ENCODE data around the gene ATP1B1.

Gene ATP1B1

DNA sequence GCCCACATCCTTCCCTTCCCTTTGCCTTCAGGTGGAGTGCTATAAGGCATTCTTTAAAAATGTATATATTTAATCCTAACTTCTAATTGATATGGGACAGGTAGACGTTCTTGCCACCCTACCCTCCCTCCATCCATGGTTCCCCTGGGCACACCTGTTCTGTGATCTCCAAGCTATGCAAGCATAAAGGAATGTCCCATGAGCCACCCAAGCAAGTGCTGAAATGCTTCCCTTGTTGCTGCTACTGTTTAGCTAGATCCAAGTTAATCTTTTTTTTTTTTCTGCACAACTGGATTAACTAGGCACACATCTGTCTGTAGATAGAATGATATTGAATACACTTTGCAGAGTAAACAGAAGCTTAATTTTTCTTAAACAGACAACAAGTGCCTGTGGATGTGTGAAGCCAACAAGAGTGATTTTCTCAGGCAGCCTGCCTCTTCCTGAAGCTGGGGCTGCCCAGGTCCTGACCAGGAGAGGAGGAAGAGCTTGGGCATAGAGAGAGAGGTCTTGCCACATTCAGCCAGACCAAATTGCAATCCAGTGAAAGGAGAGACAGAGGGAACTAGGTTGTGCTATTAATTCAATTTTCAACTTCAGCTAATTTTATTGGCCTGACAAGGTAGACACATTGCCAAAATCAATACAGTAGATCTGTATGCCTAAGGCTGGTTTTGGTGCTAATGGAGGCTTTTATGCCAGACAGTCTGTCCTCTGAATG, 28.2 kb upstream of the ATP1B1 start:
- Histone ChIP-seq H3K27me3 (ENCODE audit: control insufficient read depth, insufficient read depth, low read length) (no peaks in the 10 kb centered on the region), H3K9me3 (ENCODE audit: control insufficient read depth, insufficient read depth, low read length) (no peaks in the 10 kb centered on the region), H3K9ac (ENCODE audit: low read depth, low read length) (no peak overlapping the region), H3K36me3 (ENCODE audit: control insufficient read depth, insufficient read depth, low read length) (no peaks in the 10 kb centered on the region), H3K4me3 (ENCODE audit: low read depth, low read length) (no peak overlapping the region), H3K27ac (ENCODE audit: low read depth, low read length) (no peak overlapping the region), H3K4me1 (ENCODE audit: control insufficient read depth, insufficient read depth, low read length) (peaks cover 11% of the 10 kb centered on the region; the same call in 1 of the 2 replicates)

DNA sequence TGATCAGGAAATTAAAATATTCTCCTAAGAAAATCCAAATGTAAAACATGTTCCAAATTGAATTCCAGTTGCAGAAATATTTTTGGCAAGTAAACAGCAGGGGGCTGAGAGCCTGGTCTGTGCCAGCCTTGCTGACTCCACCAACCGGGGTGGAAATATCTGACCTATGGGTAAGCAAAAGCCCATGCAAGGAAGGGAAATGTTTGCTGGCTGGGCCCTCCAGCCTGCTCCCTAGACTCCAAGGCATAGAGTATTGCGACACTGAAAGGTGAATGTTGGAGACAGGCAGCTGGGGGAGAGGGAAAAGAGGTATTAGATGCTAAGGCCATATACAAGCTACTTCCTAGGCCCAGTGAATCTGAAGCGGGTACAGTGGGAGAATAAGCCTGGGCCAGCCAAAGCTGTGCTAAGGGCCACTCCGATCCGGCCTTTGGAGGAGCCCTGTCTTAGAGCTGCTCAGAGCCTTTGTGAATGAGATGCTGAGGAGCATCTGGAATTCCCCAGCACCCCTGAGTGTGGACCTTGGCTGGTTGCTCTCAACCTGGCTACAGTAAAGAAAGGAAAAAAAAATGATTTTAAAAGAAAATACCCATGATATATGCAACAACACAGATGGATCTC, 24.9 kb upstream of the ATP1B1 start:
- H3K27ac ChIP-seq (ENCODE audit: low read depth, low read length), result no peak overlapping the region
- H3K4me1 ChIP-seq (ENCODE audit: control insufficient read depth, insufficient read depth, low read length), result peaks cover 11% of the 10 kb centered on the region; the same call in 1 of the 2 replicates
- H3K4me3 ChIP-seq (ENCODE audit: low read depth, low read length), result no peak overlapping the region
- no peaks in the 10 kb centered on the region for H3K9me3 ChIP-seq (ENCODE audit: control insufficient read depth, insufficient read depth, low read length)
- no peak overlapping the region for H3K9ac ChIP-seq (ENCODE audit: low read depth, low read length)
- H3K27me3 ChIP-seq (ENCODE audit: control insufficient read depth, insufficient read depth, low read length), result no peaks in the 10 kb centered on the region
- H3K36me3 ChIP-seq (ENCODE audit: control insufficient read depth, insufficient read depth, low read length), result no peaks in the 10 kb centered on the region

DNA sequence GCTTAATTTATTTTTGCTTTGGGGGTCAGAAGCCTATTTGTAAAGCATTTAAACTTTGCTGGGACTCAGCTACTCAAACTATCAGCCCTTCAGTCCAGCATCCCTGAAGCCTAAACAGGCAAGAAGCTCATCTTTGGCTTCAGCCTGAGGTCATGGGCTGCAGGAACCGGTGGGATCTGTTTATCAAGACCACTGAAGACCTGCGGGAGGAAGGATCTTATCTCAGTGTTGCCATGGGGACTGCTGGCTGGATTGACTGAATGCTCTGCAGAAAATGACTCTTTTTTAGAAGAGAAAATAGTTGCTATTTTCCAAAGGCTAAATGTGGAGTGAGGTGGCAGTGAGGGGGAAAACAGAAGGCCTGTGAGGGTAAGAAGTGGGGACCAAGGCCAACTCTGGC, 20.6 kb upstream of the ATP1B1 start:
- no peaks in the 10 kb centered on the region for H3K9me3 ChIP-seq (ENCODE audit: control insufficient read depth, insufficient read depth, low read length)
- no peaks in the 10 kb centered on the region for H3K27me3 ChIP-seq (ENCODE audit: control insufficient read depth, insufficient read depth, low read length)
- no peak overlapping the region for H3K27ac ChIP-seq (ENCODE audit: low read depth, low read length)
- H3K4me3 ChIP-seq (ENCODE audit: low read depth, low read length), result no peak overlapping the region
- no peaks in the 10 kb centered on the region for H3K36me3 ChIP-seq (ENCODE audit: control insufficient read depth, insufficient read depth, low read length)
- H3K9ac ChIP-seq (ENCODE audit: low read depth, low read length), result no peak overlapping the region
- peaks cover 8% of the 10 kb centered on the region for H3K4me1 ChIP-seq (ENCODE audit: control insufficient read depth, insufficient read depth, low read length)

DNA sequence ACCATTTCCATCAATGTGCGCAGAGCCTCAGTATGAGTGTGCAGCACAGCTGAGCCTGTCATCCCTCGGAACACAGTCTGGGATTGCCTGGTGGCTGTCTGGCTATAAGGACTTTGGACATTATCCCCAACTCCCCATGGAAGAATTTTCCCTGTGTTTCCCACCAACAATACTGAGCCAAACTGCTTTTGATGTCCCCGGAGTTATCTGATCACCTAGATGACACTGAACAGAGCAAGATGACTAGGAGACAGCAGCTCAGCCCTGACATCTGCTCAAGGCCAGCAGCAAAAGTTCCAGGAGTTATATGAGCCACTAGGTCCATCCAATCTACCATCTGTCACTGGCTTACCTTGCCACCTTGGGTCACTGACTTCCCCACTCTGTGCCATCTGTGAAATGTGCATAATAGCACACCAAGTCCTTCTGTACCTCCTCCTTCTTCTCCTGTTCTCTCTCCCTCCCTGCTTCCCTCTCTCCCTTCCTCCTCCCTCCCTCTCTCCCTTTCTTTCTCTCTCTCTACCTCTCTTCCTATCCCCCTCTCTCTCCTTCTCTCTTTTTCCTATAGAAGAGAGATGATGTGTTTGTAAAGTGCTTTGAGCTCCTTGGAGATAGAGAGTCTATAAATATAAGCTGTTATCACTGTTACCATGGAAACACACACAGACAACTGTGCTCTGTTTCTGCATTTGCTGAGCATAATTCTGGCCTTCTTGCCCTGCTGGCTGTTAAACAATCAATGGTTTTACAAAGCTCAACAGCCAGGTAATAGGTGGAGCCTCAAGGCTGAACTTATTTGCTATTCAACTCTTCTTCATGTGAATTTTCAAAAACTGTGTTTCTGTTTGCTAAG, 19.7 kb upstream of the ATP1B1 start:
- no peaks in the 10 kb centered on the region for H3K27me3 ChIP-seq (ENCODE audit: control insufficient read depth, insufficient read depth, low read length)
- H3K9ac ChIP-seq (ENCODE audit: low read depth, low read length), result no peak overlapping the region
- no peaks in the 10 kb centered on the region for H3K9me3 ChIP-seq (ENCODE audit: control insufficient read depth, insufficient read depth, low read length)
- H3K4me3 ChIP-seq (ENCODE audit: low read depth, low read length), result no peak overlapping the region
- no peak overlapping the region for H3K27ac ChIP-seq (ENCODE audit: low read depth, low read length)
- peaks cover 8% of the 10 kb centered on the region for H3K4me1 ChIP-seq (ENCODE audit: control insufficient read depth, insufficient read depth, low read length)
- no peaks in the 10 kb centered on the region for H3K36me3 ChIP-seq (ENCODE audit: control insufficient read depth, insufficient read depth, low read length)

DNA sequence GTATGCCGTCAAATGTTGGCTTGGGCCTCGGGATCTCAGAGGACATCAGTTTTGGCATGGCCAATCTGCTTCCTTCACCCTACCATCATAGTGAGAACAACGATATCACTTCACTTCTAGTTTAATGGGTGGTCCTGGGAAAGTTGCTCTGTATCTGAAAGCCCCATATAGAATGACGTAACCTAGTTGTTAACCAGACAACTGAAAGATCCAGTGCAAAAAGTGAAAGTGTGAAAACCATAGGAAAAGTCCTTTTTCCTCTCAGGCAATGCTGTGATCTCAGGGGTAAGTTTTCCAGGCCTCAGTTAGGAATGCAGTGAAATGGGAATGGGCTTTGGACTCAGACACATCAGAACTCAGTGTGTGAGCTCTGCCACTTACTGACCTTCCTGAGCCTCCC, 18.6 kb upstream of the ATP1B1 start:
- peaks cover 8% of the 10 kb centered on the region for H3K4me1 ChIP-seq (ENCODE audit: control insufficient read depth, insufficient read depth, low read length)
- no peak overlapping the region for H3K9ac ChIP-seq (ENCODE audit: low read depth, low read length)
- no peaks in the 10 kb centered on the region for H3K27me3 ChIP-seq (ENCODE audit: control insufficient read depth, insufficient read depth, low read length)
- no peak overlapping the region for H3K4me3 ChIP-seq (ENCODE audit: low read depth, low read length)
- H3K36me3 ChIP-seq (ENCODE audit: control insufficient read depth, insufficient read depth, low read length), result no peaks in the 10 kb centered on the region
- H3K27ac ChIP-seq (ENCODE audit: low read depth, low read length), result no peak overlapping the region
- H3K9me3 ChIP-seq (ENCODE audit: control insufficient read depth, insufficient read depth, low read length), result no peaks in the 10 kb centered on the region

DNA sequence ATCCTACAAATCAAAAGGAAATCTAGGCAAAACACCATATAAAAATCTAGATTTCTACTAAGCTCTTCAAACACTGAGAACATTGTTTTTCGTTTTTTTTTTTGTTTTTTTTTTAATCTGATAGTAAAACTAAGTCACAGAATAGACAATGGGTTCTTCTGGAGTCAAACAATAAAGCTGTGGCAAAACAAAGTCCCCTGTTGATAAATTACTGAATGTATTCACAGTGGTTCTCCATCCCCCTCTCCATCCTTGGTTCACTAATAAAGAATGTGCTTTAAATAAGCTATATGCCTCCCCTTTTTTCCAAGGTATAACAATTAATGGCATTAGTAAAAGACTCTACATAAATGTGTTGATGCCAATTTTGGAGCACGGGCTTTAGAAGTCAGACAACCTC, 16.7 kb upstream of the ATP1B1 start:
- no peak overlapping the region for H3K4me3 ChIP-seq (ENCODE audit: low read depth, low read length)
- H3K9me3 ChIP-seq (ENCODE audit: control insufficient read depth, insufficient read depth, low read length), result no peaks in the 10 kb centered on the region
- H3K36me3 ChIP-seq (ENCODE audit: control insufficient read depth, insufficient read depth, low read length), result no peaks in the 10 kb centered on the region
- no peaks in the 10 kb centered on the region for H3K27me3 ChIP-seq (ENCODE audit: control insufficient read depth, insufficient read depth, low read length)
- no peak overlapping the region for H3K9ac ChIP-seq (ENCODE audit: low read depth, low read length)
- H3K4me1 ChIP-seq (ENCODE audit: control insufficient read depth, insufficient read depth, low read length), result peaks cover 8% of the 10 kb centered on the region
- no peak overlapping the region for H3K27ac ChIP-seq (ENCODE audit: low read depth, low read length)

DNA sequence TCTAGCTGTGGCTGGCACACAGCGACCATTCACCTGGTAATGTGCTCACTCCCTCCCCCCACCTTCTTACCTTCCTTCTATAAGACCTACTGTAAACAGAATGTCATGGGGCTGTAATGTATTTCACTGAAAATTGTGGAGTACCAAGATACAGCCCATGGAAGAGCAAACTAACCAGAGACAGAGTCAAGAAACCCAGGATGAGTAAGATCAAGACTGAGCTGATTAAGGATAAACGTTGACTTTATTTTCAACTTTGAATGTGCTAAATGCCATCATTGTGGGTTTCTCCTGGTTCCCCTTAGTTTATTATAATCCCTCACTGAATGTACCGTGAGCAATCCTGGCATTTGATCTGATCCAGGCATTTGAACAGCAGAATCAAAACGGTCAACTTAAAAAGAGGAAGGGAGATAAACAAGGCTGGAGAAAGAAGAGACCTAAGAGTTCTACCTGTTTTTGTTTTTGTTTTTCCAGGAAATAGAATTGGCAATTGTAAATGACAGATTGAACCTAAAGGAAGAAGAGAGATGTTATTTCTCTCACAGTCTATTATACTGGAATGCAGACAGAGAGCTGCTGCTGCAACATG, 16.1 kb upstream of the ATP1B1 start:
- no peaks in the 10 kb centered on the region for H3K9me3 ChIP-seq (ENCODE audit: control insufficient read depth, insufficient read depth, low read length)
- H3K4me1 ChIP-seq (ENCODE audit: control insufficient read depth, insufficient read depth, low read length), result peaks cover 8% of the 10 kb centered on the region
- no peak overlapping the region for H3K4me3 ChIP-seq (ENCODE audit: low read depth, low read length)
- H3K27me3 ChIP-seq (ENCODE audit: control insufficient read depth, insufficient read depth, low read length), result no peaks in the 10 kb centered on the region
- no peaks in the 10 kb centered on the region for H3K36me3 ChIP-seq (ENCODE audit: control insufficient read depth, insufficient read depth, low read length)
- no peak overlapping the region for H3K9ac ChIP-seq (ENCODE audit: low read depth, low read length)
- H3K27ac ChIP-seq (ENCODE audit: low read depth, low read length), result no peak overlapping the region

DNA sequence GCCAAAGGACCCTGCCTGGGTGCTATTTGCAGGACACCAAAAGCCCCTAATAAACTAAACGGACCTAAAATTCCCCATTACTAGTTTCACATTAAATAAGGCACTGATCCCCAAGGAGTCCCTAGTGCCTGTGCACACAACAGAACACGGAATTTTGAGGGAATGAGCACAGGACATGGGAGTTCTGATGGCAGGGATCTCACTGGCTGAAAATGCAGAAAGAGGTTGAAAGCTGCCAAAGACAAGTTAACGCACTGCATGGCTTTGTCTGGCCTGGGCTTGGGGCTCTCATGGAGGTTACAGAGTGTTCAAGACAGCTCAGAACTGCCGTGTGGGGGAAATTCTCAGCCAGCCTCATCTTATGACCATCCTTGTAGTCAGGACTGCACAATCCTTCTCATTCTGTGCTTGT, 15.6 kb upstream of the ATP1B1 start:
- peaks cover 8% of the 10 kb centered on the region for H3K4me1 ChIP-seq (ENCODE audit: control insufficient read depth, insufficient read depth, low read length)
- H3K9ac ChIP-seq (ENCODE audit: low read depth, low read length), result no peak overlapping the region
- H3K27ac ChIP-seq (ENCODE audit: low read depth, low read length), result no peak overlapping the region

DNA sequence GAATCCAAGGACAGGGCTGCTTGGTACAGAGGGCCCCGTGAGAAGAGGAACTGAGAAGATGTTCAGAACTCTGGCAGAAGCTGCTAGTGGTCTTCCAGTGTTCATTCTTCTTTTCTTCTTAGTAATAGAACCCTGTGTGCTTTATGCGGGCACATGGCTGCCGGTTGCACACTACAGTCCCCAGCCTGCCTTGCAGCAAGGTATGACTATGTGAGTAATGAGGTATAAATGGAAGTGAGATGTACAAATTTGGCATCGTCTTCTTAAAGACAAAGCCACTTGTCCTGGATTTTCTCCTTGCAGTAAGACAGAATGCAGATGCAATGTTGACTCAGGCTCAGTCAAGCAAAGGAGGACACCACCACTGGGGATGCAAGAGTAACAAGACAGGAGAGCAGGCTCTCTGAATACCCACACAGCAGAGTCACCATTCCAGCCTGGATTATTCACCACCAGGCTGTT, 15.0 kb upstream of the ATP1B1 start:
- Histone ChIP-seq H3K4me1 (ENCODE audit: control insufficient read depth, insufficient read depth, low read length) (peaks cover 8% of the 10 kb centered on the region), H3K27me3 (ENCODE audit: control insufficient read depth, insufficient read depth, low read length) (no peaks in the 10 kb centered on the region), H3K4me3 (ENCODE audit: low read depth, low read length) (no peak overlapping the region), H3K36me3 (ENCODE audit: control insufficient read depth, insufficient read depth, low read length) (no peaks in the 10 kb centered on the region), H3K27ac (ENCODE audit: low read depth, low read length) (no peak overlapping the region), H3K9me3 (ENCODE audit: control insufficient read depth, insufficient read depth, low read length) (no peaks in the 10 kb centered on the region), H3K9ac (ENCODE audit: low read depth, low read length) (no peak overlapping the region)

More for the DNA sequence above, 15.6 kb upstream of the ATP1B1 start:
- Histone ChIP-seq H3K36me3 (ENCODE audit: control insufficient read depth, insufficient read depth, low read length) (no peaks in the 10 kb centered on the region), H3K27me3 (ENCODE audit: control insufficient read depth, insufficient read depth, low read length) (no peaks in the 10 kb centered on the region), H3K9me3 (ENCODE audit: control insufficient read depth, insufficient read depth, low read length) (no peaks in the 10 kb centered on the region), H3K4me3 (ENCODE audit: low read depth, low read length) (no peak overlapping the region)

DNA sequence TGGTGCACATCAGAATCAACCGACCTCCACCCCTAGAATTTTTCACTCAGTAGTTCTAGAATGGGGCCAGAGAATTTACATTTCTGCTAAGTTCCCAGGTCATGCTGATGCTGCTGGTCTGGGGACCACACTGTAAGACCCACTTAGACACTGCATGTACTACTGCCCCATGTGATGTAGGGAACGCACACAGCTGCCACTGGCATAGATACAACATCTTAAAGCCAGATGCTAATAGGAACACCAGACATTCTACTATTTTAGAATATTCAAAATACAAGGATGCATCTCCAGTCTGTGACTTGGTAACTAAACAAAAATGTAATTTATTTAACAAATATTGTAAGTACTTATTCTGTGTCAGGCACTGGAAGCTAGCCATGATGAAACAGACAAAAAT, 14.1 kb upstream of the ATP1B1 start:
- Histone ChIP-seq H3K9ac (ENCODE audit: low read depth, low read length) (no peak overlapping the region), H3K27me3 (ENCODE audit: control insufficient read depth, insufficient read depth, low read length) (no peaks in the 10 kb centered on the region), H3K4me1 (ENCODE audit: control insufficient read depth, insufficient read depth, low read length) (peaks cover 8% of the 10 kb centered on the region), H3K27ac (ENCODE audit: low read depth, low read length) (no peak overlapping the region), H3K9me3 (ENCODE audit: control insufficient read depth, insufficient read depth, low read length) (no peaks in the 10 kb centered on the region), H3K36me3 (ENCODE audit: control insufficient read depth, insufficient read depth, low read length) (no peaks in the 10 kb centered on the region), H3K4me3 (ENCODE audit: low read depth, low read length) (no peak overlapping the region)

Measured in HUES48 (cell line).